Smooth muscle cell (in vitro differentiated cells): Measurements from ENCODE around the gene MYO1G. TPM values are rescaled to one million over a fixed set of nuclear protein-coding genes. Genes with fewer than 3 reads are reported as not detected.
A peak's percentile ranks its signal among the peaks of the same experiment; 100 is the strongest.

Source experiments
- DNase-seq: peaks from one replicate; lab custom pipeline; 2025; ENCODE audit not compliant: unreplicated experiment; lab: John Stamatoyannopoulos, UW
- H2AFZ ChIP-seq: fragments of 200-600 bp; sonication (generic); 2 replicates; pipeline ENCODE4 v1.6.0; 2016; ENCODE audit warnings: antibody characterized with exemption, low read depth, mild to moderate bottlenecking
- H3F3A ChIP-seq: fragments of 200-600 bp; sonication (generic); 2 replicates; pipeline ENCODE4 v1.6.0; 2017; ENCODE audit warnings: antibody characterized with exemption, low read depth
- H3K27ac ChIP-seq: fragments of 200-600 bp; sonication (generic); 2 replicates; pipeline ENCODE4 v1.5.1; 2016; ENCODE audit warnings: low read depth, mild to moderate bottlenecking
- H3K27me3 ChIP-seq: fragments of 200-600 bp; sonication (generic); 2 replicates; pipeline ENCODE4 v1.6.1; 2016; ENCODE audit warnings: low read depth, mild to moderate bottlenecking
- H3K36me3 ChIP-seq: fragments of 200-600 bp; sonication (generic); 2 replicates; pipeline ENCODE4 v1.5.1; 2016; ENCODE audit warnings: low read depth
- H3K4me1 ChIP-seq: fragments of 200-600 bp; sonication (generic); 2 replicates; pipeline ENCODE4 v1.5.1; 2016; ENCODE audit warnings: low read depth
- H3K4me2 ChIP-seq: fragments of 200-600 bp; sonication (generic); 2 replicates; pipeline ENCODE4 v1.6.0; 2016; ENCODE audit warnings: mild to moderate bottlenecking
- H3K4me3 ChIP-seq: fragments of 200-600 bp; sonication (generic); 2 replicates; pipeline ENCODE4 v1.5.1; 2016; ENCODE audit warnings: mild to moderate bottlenecking
- H3K79me2 ChIP-seq: fragments of 200-600 bp; sonication (generic); 2 replicates; pipeline ENCODE4 v1.6.0; 2016; ENCODE audit warnings: low read depth, mild to moderate bottlenecking
- H3K9ac ChIP-seq: fragments of 200-600 bp; sonication (generic); 2 replicates; pipeline ENCODE4 v1.6.0; 2016; ENCODE audit warnings: low read depth
- H3K9me3 ChIP-seq: fragments of 200-600 bp; sonication (generic); replicated peaks from 2 replicates; pipeline ENCODE4 v1.5.1; 2016; ENCODE audit warnings: low read depth
- H4K20me1 ChIP-seq: fragments of 200-600 bp; sonication (generic); 2 replicates; pipeline ENCODE4 v1.6.0; 2016; ENCODE audit warnings: low read depth
- CTCF ChIP-seq: fragments of 200-600 bp; sonication (generic); IDR thresholded peaks from 2 replicates; pipeline ENCODE4 v1.5.1; 2017; ENCODE audit warnings: borderline replicate concordance, mild to moderate bottlenecking, antibody characterized with exemption; ENCODE audit not compliant: insufficient read depth, poor library complexity, severe bottlenecking
- WGBS: methylation state at CpG from one replicate; pipeline ENCODE4 v1.1.7; 2016; ENCODE audit warnings: low lambda C conversion rate; 5-methylcytosine and 5-hydroxymethylcytosine counted together
- polyA plus RNA-seq: library from polyadenylated mRNA; unstranded; fragments of >200 nt; fragmentation: Nextera tagmentation; extraction: Ambion mirVana; gene quantifications from 2 replicates; pipeline ENCODE4 v1.2.1, GENCODE V29; 2016
- total RNA-seq: library from RNA; depleted of rRNA; stranded (reverse); fragments of >200 nt; gene quantifications from 2 replicates; pipeline ENCODE4 v1.2.3, GENCODE V29; 2014

MYO1G gene
- total and polyA plus RNA-seq, 2 experiments from 2014 or later, result 0.27 TPM; not detected in 1

DNA sequence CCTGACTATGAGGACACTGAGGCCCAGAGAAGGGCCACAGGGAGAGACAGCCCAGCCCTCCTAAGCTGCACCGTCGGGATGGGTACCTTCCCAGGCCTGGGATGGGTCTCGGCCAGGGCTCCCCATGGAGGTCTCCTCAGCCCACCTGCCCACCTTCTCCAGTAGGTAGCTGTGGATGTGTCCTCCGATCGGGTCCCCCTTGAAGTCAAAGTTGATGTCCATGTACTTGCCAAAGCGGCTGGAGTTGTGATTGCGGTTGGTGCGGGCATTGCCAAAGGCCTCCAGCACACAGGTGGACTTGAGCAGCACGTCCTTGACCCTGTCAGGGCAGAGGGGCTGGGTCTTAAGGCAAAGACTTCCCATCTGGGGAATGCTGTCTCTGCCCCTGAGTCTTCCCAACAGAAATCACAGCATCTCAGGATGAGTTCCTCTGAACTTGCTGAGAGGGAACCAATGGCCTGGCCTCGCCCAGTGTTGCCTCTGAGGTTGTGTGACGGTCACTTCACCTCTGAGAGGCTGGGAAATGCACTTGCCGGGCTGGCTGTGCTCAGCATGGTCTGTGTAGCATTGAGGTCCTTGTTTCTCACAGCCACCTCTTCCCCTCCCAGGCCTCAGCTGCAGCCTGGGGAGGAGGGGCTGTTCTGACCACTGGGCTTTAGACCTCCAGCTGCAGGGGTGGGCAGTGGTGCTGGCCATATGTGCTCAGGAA lies 3.3 kb downstream of the MYO1G start:
- H2AFZ ChIP-seq, result no peak overlapping the region

GRCh38 chr7:44974549-44974948 lies 4.3 kb downstream of the MYO1G start:
- no peak overlapping the region for H3K9ac ChIP-seq

More for the DNA sequence above, 3.3 kb downstream of the MYO1G start:
- H3K4me3 ChIP-seq, result no peak overlapping the region
- no peak overlapping the region for H3K27ac ChIP-seq
- no peaks in the 10 kb centered on the region for H3K27me3 ChIP-seq
- H3K36me3 ChIP-seq, result no peaks in the 10 kb centered on the region
- H3F3A ChIP-seq, result no peaks in the 10 kb centered on the region
- no peak for DNase-seq
- H3K4me2 ChIP-seq, result no peak overlapping the region
- no peaks in the 10 kb centered on the region for H4K20me1 ChIP-seq
- WGBS, result 92% methylated on average over 12 of the region's 12 CpGs
- H3K79me2 ChIP-seq, result no peaks in the 10 kb centered on the region
- H3K9me3 ChIP-seq, result no peaks in the 10 kb centered on the region
- no peak overlapping the region for H3K9ac ChIP-seq
- TF ChIP-seq CTCF, result no peak
- no peaks in the 10 kb centered on the region for H3K4me1 ChIP-seq

DNA sequence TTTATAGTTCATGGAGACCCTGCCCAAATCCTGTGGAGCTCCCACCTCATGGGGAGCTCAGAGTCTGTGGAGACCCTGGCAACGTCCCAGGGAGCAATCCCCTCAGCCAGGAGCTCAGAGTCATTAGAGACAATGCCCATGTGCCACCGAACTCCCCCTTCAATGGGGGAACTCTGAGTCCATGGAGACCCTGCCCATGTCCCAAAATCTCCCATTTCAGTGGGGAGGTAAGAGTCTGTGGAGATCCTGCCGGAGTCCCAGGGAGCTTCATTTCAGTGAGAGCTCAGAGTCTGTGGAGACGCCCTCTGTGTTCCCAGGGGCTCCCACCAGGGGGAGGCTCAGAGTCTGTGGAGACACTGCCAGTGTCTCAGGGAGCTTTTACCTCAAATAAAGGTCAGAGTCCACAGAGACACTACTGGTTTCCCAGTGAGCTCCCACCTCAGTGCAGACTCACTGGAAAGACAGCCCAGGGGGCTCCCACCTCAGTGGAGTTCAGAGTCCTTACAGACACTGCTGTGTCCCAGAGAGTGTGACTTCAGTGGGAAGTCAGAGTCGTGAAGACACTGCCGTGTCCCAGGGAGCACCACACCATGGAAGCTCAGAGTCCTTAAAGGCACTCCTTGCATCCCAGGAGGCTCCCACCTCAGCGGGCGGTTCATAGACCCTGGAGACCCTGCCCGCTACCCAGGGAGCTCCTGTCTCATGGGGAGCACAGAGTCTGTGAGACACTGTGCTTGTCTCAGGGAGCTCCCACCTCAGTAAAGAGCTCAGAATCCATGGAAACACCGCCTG lies 5.0 kb downstream of the MYO1G start:
- no peaks in the 10 kb centered on the region for H4K20me1 ChIP-seq
- no peak overlapping the region for H3K9ac ChIP-seq
- H2AFZ ChIP-seq, result no peak overlapping the region
- DNase-seq, result no peak
- H3K4me2 ChIP-seq, result no peak overlapping the region
- H3K9me3 ChIP-seq, result no peaks in the 10 kb centered on the region
- no peaks in the 10 kb centered on the region for H3K36me3 ChIP-seq
- H3F3A ChIP-seq, result no peaks in the 10 kb centered on the region
- no peaks in the 10 kb centered on the region for H3K27me3 ChIP-seq
- H3K4me1 ChIP-seq, result no peaks in the 10 kb centered on the region
- WGBS, result 77% methylated on average over 10 of the region's 10 CpGs
- no peaks in the 10 kb centered on the region for H3K79me2 ChIP-seq
- H3K27ac ChIP-seq, result no peak overlapping the region
- TF ChIP-seq CTCF, result peak; percentile 25
- no peak overlapping the region for H3K4me3 ChIP-seq

More at GRCh38 chr7:44974549-44974948, 4.3 kb downstream of the MYO1G start:
- H3K27me3 ChIP-seq, result no peaks in the 10 kb centered on the region
- H4K20me1 ChIP-seq, result no peaks in the 10 kb centered on the region
- no peaks in the 10 kb centered on the region for H3K9me3 ChIP-seq
- no peak overlapping the region for H2AFZ ChIP-seq
- H3K4me1 ChIP-seq, result no peaks in the 10 kb centered on the region
- no peak overlapping the region for H3K27ac ChIP-seq
- H3K36me3 ChIP-seq, result no peaks in the 10 kb centered on the region
- no peaks in the 10 kb centered on the region for H3F3A ChIP-seq
- no peaks in the 10 kb centered on the region for H3K79me2 ChIP-seq
- no peak overlapping the region for H3K4me2 ChIP-seq
- DNase-seq, result no peak
- H3K4me3 ChIP-seq, result no peak overlapping the region
- WGBS, result 94% methylated on average over 7 of the region's 7 CpGs
- no peak for TF ChIP-seq CTCF
